Tibial nerve (tissue), 3 donors: ENCODE measurements around the gene HKDC1.

Source experiments
- EP300 ChIP-seq, 2 donors: sonication (generic); formaldehyde crosslinking; IDR thresholded peaks; one replicate each; pipeline ENCODE4 v1.6.1; 2017; ENCODE audit warnings: antibody characterized with exemption in 2 of 2, mild to moderate bottlenecking in 1 of 2
- POLR2A ChIP-seq, 2 donors: fragments of 450-650 bp; IDR thresholded peaks; one replicate each; pipeline ENCODE4 v1.6.1; 2017; ENCODE audit warnings: antibody characterized with exemption in 2 of 2, mild to moderate bottlenecking in 2 of 2, moderate library complexity in 2 of 2

GRCh38 chr10:69232736-69233480 is 12.8 kb downstream of the HKDC1 start:
- TF ChIP-seq POLR2A (IDR thresholded peaks at IDR 0.05) (no peak), EP300 (IDR thresholded peaks at IDR 0.05) (no peak)
